HFFc6 (cell line): ENCODE results near the gene MITF. TPM values are rescaled to one million over a fixed set of nuclear protein-coding genes. Genes with fewer than 3 reads are reported as not detected.

Experiments
- DNase-seq: peaks from one replicate; pipeline ENCODE4 v3.0.0-alpha.2; 2018
- H3K27ac Mint-ChIP-seq: 2 replicates; pipeline ENCODE4 v1.8.0; 2020; ENCODE audit warnings: mild to moderate bottlenecking, mixed read lengths
- H3K27me3 Mint-ChIP-seq: 2 replicates; pipeline ENCODE4 v1.8.0; 2021; ENCODE audit warnings: mild to moderate bottlenecking, moderate library complexity, mixed read lengths; ENCODE audit not compliant: insufficient read depth
- H3K36me3 Mint-ChIP-seq: 2 replicates; pipeline ENCODE4 v1.8.0; 2021; ENCODE audit warnings: low read depth, mixed read lengths
- H3K4me1 Mint-ChIP-seq: 2 replicates; pipeline ENCODE4 v1.8.0; 2020; ENCODE audit warnings: low read depth, mixed read lengths
- H3K4me3 Mint-ChIP-seq: 2 replicates; pipeline ENCODE4 v1.8.0; 2020; ENCODE audit warnings: mild to moderate bottlenecking, moderate library complexity, mixed read lengths
- H3K9me3 Mint-ChIP-seq: 2 replicates; pipeline ENCODE4 v1.8.0; 2020; ENCODE audit warnings: mild to moderate bottlenecking, mixed read lengths
- total RNA-seq, 6 experiments: library from RNA; stranded (reverse); fragmentation: NEBNext Ultra II Directional; extraction: Animal tissue kit (Norgen Biotek cat#: 25700); gene quantifications; 2 replicates in 1 of 6; 3 replicates in 5 of 6; pipeline ENCODE4 v1.2.3, GENCODE V29; 2021
- TF ChIP-seq, protein P1 (sequence below): fragments of 200-600 bp; sonication (generic); IDR thresholded peaks from 2 replicates; pipeline ENCODE4 v1.5.0; 2021; ENCODE audit warnings: antibody characterized with exemption, mild to moderate bottlenecking

MITF gene
- total RNA-seq, 6 experiments from 2014 or later = 23.3 to 38.2 (median 25.7) TPM

DNA sequence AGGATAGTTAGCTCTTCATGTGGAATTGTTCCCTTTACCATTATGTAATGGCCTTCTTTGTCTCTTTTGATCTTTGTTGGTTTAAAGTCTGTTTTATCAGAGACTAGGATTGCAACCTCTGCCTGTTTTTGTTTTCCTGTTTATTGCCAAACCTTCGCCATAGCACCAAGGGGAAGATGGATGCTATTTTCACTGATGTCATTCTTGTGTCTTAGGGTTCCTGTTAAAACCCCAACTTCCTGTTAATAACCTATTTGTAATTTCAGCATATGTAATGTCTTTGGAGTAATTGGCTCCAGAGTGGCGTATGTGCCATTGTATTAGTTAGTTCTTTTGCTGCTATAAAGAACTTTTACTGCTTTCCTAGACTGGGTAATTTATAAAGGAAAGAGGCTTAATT lies 271.1 kb downstream of the MITF start:
- no peaks in the 10 kb centered on the region for H3K36me3 Mint-ChIP-seq
- H3K27me3 Mint-ChIP-seq = peaks cover 5% of the 10 kb centered on the region; the same call in 1 of the 2 replicates
- TF ChIP-seq, protein P1, sequence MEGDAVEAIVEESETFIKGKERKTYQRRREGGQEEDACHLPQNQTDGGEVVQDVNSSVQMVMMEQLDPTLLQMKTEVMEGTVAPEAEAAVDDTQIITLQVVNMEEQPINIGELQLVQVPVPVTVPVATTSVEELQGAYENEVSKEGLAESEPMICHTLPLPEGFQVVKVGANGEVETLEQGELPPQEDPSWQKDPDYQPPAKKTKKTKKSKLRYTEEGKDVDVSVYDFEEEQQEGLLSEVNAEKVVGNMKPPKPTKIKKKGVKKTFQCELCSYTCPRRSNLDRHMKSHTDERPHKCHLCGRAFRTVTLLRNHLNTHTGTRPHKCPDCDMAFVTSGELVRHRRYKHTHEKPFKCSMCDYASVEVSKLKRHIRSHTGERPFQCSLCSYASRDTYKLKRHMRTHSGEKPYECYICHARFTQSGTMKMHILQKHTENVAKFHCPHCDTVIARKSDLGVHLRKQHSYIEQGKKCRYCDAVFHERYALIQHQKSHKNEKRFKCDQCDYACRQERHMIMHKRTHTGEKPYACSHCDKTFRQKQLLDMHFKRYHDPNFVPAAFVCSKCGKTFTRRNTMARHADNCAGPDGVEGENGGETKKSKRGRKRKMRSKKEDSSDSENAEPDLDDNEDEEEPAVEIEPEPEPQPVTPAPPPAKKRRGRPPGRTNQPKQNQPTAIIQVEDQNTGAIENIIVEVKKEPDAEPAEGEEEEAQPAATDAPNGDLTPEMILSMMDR = no peak
- H3K4me3 Mint-ChIP-seq = no peak overlapping the region
- H3K9me3 Mint-ChIP-seq = no peaks in the 10 kb centered on the region
- H3K4me1 Mint-ChIP-seq = no peaks in the 10 kb centered on the region
- H3K27ac Mint-ChIP-seq = no peak overlapping the region
- no peak for DNase-seq

DNA sequence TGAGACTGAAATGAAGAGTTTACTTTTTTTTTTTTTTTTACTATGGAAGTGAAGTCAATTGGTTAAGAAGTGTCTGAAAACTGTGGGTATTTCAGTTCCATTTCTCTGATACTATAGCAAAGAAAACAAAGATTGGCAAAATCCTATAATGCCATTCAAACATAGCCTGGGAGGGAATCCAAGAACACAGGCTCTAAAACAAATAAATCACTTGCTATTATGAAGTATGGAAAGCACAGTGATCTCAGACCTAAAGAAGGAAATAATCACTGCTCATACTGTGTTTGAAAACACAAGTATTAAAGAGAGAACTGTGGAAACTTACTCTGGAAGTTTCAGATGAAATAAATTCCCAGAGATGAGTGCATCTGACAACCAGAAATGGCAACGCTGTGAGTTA lies 272.3 kb downstream of the MITF start:
- no peaks in the 10 kb centered on the region for H3K9me3 Mint-ChIP-seq
- H3K27ac Mint-ChIP-seq = no peak overlapping the region
- TF ChIP-seq, protein P1 = no peak
- H3K36me3 Mint-ChIP-seq = no peaks in the 10 kb centered on the region
- peaks cover 4% of the 10 kb centered on the region; the same call in 1 of the 2 replicates for H3K27me3 Mint-ChIP-seq
- no peak overlapping the region for H3K4me3 Mint-ChIP-seq
- no peak for DNase-seq
- no peaks in the 10 kb centered on the region for H3K4me1 Mint-ChIP-seq
